Measurements from ENCODE around the gene WFDC5. TPM values are rescaled to one million over a fixed set of nuclear protein-coding genes. Genes with fewer than 3 reads are reported as not detected.

WFDC5 gene
- total and polyA plus RNA-seq, 9 of the 15 experiments (the other 6 are each of a cell fraction or from before 2014, with no cell fraction given) = not detected

GRCh38 chr20:45111799-45112471, 3.0 kb downstream of the WFDC5 start:
- DNase-seq (ENCODE audit: extremely low read depth in 1 of 4, low spot score in 3 of 4) (peak; percentile 43 to 54 (median 46)), FAIRE-seq (peak; percentile 70), ATAC-seq (peak; percentile 72)
- H3K36me3 ChIP-seq (ENCODE audit: control insufficient read depth, insufficient read depth, low read length) = no peaks in the 10 kb centered on the region
- ChIA-PET CTCF (ENCODE audit: low intra/inter-chr PET ratio) (interaction anchor here (0.6 to 0.8 kb wide), 3 partner anchors 101 to 423 kb away, joined by 3 to 4 read pairs (median 3); no protein-coding TSS in a partner anchor), POLR2A (interaction anchor here (0.5 to 1.4 kb wide), 3 partner anchors 10 to 554 kb away, joined by 3 read pairs; no protein-coding TSS in a partner anchor)
- in situ Hi-C loops (cut with MboI) (no loop called here), intact Hi-C loops (cut with micrococcal nuclease) (loop anchor here (5.0 kb wide), 2 partner anchors 70 to 100 kb away; no protein-coding TSS in a partner anchor)
- no TSS peak for BruUV-seq (replicated peaks)
- H4K20me1 ChIP-seq (replicated peaks; ENCODE audit: control insufficient read depth, insufficient read depth, low read length) = no peaks in the 10 kb centered on the region
- H3K4me2 ChIP-seq (ENCODE audit: insufficient read depth, low read length) = no peak overlapping the region
- no peaks in the 10 kb centered on the region for H3K9me1 ChIP-seq (ENCODE audit: control insufficient read depth, insufficient read depth, low read length)
- no peaks in the 10 kb centered on the region for H3K79me2 ChIP-seq (ENCODE audit: control insufficient read depth, insufficient read depth, low read length)
- H3K9ac ChIP-seq (ENCODE audit: insufficient read depth in 1 of 2, low read depth in 2 of 2, low read length in 2 of 2) = no peak overlapping the region
- peaks cover 0 to 3% of the 10 kb centered on the region in 2 experiments; a peak in 1 of 5 replicates for H3K4me1 ChIP-seq (replicated peaks in 1 of 2; ENCODE audit: control insufficient read depth in 2 of 2, insufficient read depth in 2 of 2, low read length in 2 of 2)
- H3K27me3 ChIP-seq (ENCODE audit: control insufficient read depth in 2 of 2, insufficient read depth in 2 of 2, low read length in 2 of 2) = peaks cover 14 to 51% of the 10 kb centered on the region in 2 experiments; a peak in 4 of 5 replicates
- no peak overlapping the region for H3K27ac ChIP-seq (ENCODE audit: extremely low read depth, low read depth, low read length)
- no peaks in the 10 kb centered on the region for H3K9me3 ChIP-seq (replicated peaks; ENCODE audit: control insufficient read depth, insufficient read depth, low read depth, low read length)
- no peak overlapping the region for H2AFZ ChIP-seq (ENCODE audit: low read depth, low read length)
- WGBS (ENCODE audit: insufficient coverage, low coverage, missing lambda C conversion rate) = 9% methylated on average over 17 of the region's 17 CpGs
- no peak overlapping the region for H3K4me3 ChIP-seq
- TF ChIP-seq, protein P1, sequence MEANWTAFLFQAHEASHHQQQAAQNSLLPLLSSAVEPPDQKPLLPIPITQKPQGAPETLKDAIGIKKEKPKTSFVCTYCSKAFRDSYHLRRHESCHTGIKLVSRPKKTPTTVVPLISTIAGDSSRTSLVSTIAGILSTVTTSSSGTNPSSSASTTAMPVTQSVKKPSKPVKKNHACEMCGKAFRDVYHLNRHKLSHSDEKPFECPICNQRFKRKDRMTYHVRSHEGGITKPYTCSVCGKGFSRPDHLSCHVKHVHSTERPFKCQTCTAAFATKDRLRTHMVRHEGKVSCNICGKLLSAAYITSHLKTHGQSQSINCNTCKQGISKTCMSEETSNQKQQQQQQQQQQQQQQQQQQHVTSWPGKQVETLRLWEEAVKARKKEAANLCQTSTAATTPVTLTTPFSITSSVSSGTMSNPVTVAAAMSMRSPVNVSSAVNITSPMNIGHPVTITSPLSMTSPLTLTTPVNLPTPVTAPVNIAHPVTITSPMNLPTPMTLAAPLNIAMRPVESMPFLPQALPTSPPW (CRISPR knock-in tag; IDR thresholded peaks at IDR 0.05) = 0 out of 2 replicates have a peak, but pooled peaks have one; percentile 21
- TF ChIP-seq PTRF (tag; IDR thresholded peaks at IDR 0.05) = no peak
- no peak for TF ChIP-seq SP1 (CRISPR knock-in tag; IDR thresholded peaks at IDR 0.05)
- TF ChIP-seq SMC3 (conservative IDR thresholded peaks at IDR 0.05; ENCODE audit: insufficient read depth, low read depth, low read length) = peak; percentile 31; the same call in 1 of the 2 replicates
- TF ChIP-seq, protein P2, sequence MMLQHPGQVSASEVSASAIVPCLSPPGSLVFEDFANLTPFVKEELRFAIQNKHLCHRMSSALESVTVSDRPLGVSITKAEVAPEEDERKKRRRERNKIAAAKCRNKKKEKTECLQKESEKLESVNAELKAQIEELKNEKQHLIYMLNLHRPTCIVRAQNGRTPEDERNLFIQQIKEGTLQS (IDR thresholded peaks at IDR 0.05) = no peak
- TF ChIP-seq, protein P2 (CRISPR knock-in tag; conservative IDR thresholded peaks at IDR 0.05) = no peak
- peak; percentile 5; the same call in 1 of the 2 replicates for TF ChIP-seq REST (IDR thresholded peaks at IDR 0.05; ENCODE audit: borderline replicate concordance)
- TF ChIP-seq REST (CRISPR knock-in tag; IDR thresholded peaks at IDR 0.05; ENCODE audit: low read depth) = no peak
- TF ChIP-seq, protein P3, sequence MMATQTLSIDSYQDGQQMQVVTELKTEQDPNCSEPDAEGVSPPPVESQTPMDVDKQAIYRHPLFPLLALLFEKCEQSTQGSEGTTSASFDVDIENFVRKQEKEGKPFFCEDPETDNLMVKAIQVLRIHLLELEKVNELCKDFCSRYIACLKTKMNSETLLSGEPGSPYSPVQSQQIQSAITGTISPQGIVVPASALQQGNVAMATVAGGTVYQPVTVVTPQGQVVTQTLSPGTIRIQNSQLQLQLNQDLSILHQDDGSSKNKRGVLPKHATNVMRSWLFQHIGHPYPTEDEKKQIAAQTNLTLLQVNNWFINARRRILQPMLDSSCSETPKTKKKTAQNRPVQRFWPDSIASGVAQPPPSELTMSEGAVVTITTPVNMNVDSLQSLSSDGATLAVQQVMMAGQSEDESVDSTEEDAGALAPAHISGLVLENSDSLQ (IDR thresholded peaks at IDR 0.05) = peak; percentile 18; the same call in 1 of the 2 replicates

All from K562 (cell line).